Stimulated activated effector memory CD8-positive, alpha-beta T cell treated with anti-CD3 and anti-CD28 coated beads, Interleukin-12 subunit alpha, Interleukin-12 subunit beta, amount 100 ng/mL, for 72 hours (primary cell): Measurements from ENCODE around the gene HOXB8.

ENCODE experiments used
- ATAC-seq: fragments of 150-1000 bp; cut with Tn5 transposase; 2 replicates; pipeline ENCODE4 v1.10.0; 2021
- DNase-seq, 2 donors: peaks; one replicate each; pipeline ENCODE4 v3.0.0; 2021 to 2022; ENCODE audit warnings: low spot score in 2 of 2
- H3K27ac Mint-ChIP-seq: one replicate; pipeline ENCODE4 v1.8.0; 2022; ENCODE audit warnings: mild to moderate bottlenecking, mixed read lengths
- H3K36me3 Mint-ChIP-seq: one replicate; pipeline ENCODE4 v1.8.0; 2022; ENCODE audit warnings: mild to moderate bottlenecking, mixed read lengths
- H3K4me1 Mint-ChIP-seq: one replicate; pipeline ENCODE4 v1.8.0; 2022; ENCODE audit warnings: mixed read lengths
- H3K4me3 Mint-ChIP-seq: one replicate; pipeline ENCODE4 v1.8.0; 2022; ENCODE audit warnings: mild to moderate bottlenecking, mixed read lengths
- H3K9me3 Mint-ChIP-seq: one replicate; pipeline ENCODE4 v1.8.0; 2022; ENCODE audit warnings: mixed read lengths

The HOXB8 gene

DNA sequence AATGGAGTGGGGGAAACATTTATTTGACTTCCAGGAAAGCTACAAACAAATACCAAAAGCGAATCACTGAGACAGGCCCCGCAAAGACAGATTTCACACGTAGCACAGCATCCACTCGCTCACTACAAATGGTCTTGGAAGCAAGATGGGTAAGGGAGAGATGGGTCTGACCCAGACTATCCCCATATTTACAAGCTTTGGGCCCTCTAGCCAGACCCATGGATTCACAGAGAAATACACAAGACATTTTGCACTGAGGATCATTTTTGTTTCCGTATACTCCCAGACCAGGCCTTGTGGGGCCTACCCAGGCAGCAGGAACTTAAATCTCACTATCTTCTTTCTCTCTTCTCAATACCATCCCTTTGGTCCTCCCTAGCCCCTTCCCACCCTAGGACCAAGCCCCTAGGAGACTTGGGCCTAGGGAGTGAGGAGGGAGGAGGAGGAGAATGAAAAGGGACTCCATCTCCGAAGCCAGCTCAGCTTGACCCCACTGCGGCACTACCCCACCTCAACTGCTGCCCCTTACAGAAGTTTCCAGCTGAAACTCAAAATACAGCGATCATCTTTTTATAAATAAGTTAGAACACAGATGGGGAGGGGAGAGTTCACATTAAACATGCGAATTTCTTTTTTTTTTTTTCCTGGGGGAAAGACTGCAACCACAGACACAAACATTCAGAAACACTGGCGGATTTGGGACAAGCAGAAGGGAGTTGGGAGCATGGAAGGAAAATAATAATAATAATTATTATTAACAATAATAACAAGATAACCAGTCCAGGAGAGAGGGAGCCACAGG is 23.6 kb downstream of the HOXB8 start:
- DNase-seq (no peak), ATAC-seq (no peak)
- Mint-ChIP-seq H3K36me3 (no peaks in the 10 kb centered on the region), H3K9me3 (no peaks in the 10 kb centered on the region), H3K27ac (peak overlapping the region; percentile 27), H3K4me1 (peaks cover 45% of the 10 kb centered on the region), H3K4me3 (no peak overlapping the region)

DNA sequence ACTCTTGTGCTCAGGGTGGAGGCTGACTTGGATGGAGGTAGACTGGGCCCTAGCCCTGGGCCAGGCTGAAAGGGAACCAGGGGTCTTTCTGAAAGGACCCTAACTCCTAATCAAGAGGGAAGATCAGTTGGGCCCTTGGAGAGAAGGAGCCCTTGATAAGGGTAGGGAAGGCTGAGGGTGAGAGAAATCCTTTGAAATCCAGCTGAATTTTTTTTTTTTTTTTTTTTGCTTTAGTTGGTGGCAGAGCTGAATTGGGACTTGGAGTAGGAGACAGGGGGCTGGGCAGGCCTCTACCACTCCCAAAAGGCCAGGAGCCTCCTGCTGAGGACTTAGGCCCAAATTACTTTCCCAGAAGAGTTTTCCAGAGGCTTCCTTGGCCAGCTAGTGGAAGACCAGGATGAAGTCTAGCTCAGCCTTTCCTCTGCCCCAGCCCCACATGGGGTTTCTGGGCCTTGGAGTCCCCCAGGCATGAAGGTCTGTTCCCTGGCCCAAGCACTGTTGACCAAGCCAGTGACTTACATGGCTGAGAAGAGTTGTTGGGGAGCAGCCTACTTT is 24.4 kb downstream of the HOXB8 start:
- peak overlapping the region; percentile 27 for H3K27ac Mint-ChIP-seq
- H3K9me3 Mint-ChIP-seq = no peaks in the 10 kb centered on the region
- ATAC-seq = no peak
- no peak for DNase-seq
- no peak overlapping the region for H3K4me3 Mint-ChIP-seq
- peaks cover 48% of the 10 kb centered on the region for H3K4me1 Mint-ChIP-seq
- H3K36me3 Mint-ChIP-seq = no peaks in the 10 kb centered on the region

DNA sequence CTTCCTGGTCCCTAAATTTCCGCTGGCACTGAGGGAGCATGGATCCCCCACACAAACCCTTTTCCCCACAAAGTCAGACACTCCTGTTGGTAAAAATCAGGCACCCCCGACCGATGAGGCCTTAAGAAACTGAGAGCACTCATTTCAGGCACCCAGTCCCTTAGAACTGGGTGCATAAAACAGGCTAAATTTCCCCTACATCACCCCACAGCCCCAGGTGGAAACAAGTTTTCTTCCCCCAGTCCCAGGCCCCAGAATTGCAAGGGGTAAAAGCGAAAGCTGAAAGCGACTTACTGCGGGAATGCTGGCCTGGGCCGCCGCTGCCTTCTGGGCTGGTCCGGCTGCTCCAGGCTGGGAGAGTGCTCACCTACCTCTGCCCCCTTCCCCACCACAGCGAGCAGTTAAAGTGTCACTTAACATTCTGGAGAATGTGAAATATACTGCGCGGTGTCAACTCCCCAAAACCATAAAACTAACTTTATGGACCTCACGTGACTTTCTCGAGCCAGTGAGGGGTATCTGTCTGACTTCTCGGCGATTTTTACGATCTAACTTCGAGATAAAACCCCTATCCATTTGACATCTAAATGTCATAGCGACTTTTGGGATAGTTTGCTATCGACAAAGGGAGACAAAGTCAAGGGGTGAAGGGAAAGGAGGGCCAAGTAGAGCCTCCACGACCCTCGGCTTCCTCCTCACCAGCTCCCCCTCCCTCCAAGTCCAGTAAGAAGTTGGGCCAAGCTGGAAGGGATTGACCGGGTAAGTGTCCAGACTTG is 25.1 kb downstream of the HOXB8 start, which contains the start of gene HOXB3:
Gene HOXB3, minus strand, starts transcription at position 411 of the 776 bp plus-strand sequence. CDS start 37,767 bp downstream, outside the sequence.
- Mint-ChIP-seq H3K9me3 (no peaks in the 10 kb centered on the region), H3K4me3 (no peak within 1 kb of the TSS), H3K27ac (peak within 1 kb of the TSS; percentile 27), H3K36me3 (no peaks in the 10 kb centered on the region), H3K4me1 (peaks cover 50% of the 10 kb centered on the region)
- DNase-seq (no peak), ATAC-seq (no peak)

DNA sequence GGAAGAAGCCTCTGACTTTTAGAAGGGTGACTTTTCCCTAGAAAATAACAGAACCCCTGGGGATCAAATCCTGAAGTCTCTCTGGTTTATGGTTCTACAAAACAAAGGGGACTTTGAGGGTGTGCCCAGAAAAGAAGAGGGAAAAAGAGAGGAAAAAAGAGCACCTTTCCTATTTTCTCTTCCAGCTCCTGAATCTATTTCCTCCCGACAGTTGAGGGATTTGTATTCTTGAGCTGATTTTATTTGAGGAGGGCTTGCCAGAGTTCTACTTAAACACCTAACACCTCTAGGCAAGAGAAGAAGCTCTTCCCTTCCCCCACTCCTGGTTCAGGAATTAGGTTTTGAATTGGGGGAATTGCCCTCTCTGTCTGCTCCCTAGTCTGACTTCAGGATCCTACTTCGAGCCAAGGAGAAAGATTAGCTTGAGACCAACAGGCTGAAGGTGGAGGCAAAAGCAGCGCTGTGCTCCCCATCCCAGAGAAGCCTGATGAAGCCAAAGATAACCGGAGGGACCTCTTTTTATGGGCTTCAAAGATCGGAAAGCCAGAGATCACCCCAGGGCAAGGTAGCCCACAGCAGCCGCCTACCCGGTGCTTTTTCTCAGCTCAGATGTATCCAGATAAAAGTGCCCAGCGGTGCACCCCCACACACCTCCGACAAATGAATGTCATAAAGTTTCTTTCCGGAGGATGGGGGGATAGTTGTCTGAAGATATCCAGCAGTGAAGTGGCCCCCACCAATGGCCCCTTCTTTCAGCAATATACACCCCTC is 25.8 kb downstream of the HOXB8 start:
- DNase-seq (no peak), ATAC-seq (no peak)
- H3K4me1 Mint-ChIP-seq = peaks cover 56% of the 10 kb centered on the region
- no peaks in the 10 kb centered on the region for H3K9me3 Mint-ChIP-seq
- no peak overlapping the region for H3K4me3 Mint-ChIP-seq
- H3K36me3 Mint-ChIP-seq = no peaks in the 10 kb centered on the region
- no peak overlapping the region for H3K27ac Mint-ChIP-seq

DNA sequence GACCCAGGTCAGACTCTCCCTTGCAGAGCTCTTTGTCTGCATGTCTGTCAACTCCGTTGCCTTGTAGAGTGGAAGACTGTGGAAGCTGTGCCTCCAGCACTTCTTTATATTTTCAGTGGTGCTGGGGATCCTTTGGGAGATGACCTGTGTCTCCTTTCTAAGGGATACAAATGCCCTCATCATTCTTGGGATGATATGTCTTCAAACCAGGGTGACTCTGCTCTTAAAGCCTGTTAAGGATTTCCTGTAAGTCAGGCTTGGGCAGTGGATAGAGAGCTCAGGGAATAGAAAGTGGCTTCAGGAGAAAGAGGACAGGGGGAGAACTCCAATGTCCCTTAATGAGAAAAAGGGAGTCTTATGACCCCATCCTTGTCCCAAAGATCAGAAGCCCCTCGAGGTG is 26.6 kb downstream of the HOXB8 start:
- ATAC-seq = no peak
- Mint-ChIP-seq H3K36me3 (no peaks in the 10 kb centered on the region), H3K4me1 (peaks cover 50% of the 10 kb centered on the region), H3K27ac (no peak overlapping the region), H3K4me3 (no peak overlapping the region), H3K9me3 (no peaks in the 10 kb centered on the region)
- DNase-seq = no peak

DNA sequence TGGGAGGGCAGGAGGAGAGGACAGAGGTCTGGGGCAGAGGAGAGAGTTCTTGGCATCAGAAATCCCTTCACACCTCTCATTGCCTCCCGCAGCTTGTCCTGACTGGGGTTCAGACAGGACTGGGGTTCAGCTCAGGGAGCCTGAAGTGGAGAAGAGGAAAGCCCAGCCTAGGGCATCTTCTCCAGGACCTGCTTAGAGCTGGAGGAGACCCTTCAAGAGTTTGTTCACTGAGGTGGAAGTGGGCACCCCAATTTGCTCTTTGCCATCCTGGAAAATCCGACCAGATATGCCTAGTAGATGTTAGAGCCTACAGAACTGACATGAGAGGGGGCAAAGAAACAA is 27.0 kb downstream of the HOXB8 start:
- Mint-ChIP-seq H3K4me3 (no peak overlapping the region), H3K36me3 (no peaks in the 10 kb centered on the region), H3K9me3 (no peaks in the 10 kb centered on the region), H3K27ac (no peak overlapping the region), H3K4me1 (peaks cover 46% of the 10 kb centered on the region)
- DNase-seq = no peak
- ATAC-seq = no peak

DNA sequence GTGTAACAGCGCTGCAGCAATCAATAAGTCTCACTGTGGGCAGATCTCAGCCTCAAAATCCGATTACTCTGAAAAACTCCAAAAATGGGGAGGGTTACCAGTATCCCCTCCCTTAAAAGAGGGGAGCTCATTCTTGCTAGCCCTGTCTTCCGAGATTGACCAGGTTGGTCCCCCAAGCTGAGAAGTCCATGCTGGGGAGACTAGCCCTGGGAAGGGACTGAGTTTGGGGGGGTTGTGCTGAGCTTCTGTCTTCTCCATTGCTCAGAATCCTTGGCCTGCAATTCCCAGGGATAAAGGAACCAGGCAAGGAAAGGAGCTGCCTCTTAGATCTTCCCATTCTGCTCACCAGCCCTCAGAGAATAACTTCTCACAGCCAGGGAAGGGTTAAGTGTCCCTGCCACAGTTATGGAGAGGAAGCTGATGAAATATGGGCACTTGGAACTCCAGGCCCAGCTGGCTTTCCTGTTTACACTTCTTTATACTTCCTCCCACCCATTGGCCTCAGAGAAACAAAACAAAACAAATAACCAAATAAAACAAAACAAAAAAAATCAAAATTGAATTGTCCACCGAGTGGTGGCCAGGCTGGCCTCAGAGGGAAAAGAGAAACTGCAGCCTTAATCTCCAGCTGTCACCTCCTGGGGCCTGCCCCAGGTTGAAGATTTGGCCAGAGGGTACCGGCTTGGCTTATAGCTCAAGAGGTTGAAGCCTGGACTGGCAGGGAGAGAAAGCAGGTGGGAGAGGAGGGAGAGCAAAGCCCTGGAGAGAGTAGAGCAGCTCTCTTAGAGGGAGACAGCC is 27.6 kb downstream of the HOXB8 start:
- H3K27ac Mint-ChIP-seq = no peak overlapping the region
- H3K4me1 Mint-ChIP-seq = peaks cover 40% of the 10 kb centered on the region
- no peak for DNase-seq
- no peaks in the 10 kb centered on the region for H3K9me3 Mint-ChIP-seq
- no peaks in the 10 kb centered on the region for H3K36me3 Mint-ChIP-seq
- H3K4me3 Mint-ChIP-seq = peak overlapping the region; percentile 91
- no peak for ATAC-seq

DNA sequence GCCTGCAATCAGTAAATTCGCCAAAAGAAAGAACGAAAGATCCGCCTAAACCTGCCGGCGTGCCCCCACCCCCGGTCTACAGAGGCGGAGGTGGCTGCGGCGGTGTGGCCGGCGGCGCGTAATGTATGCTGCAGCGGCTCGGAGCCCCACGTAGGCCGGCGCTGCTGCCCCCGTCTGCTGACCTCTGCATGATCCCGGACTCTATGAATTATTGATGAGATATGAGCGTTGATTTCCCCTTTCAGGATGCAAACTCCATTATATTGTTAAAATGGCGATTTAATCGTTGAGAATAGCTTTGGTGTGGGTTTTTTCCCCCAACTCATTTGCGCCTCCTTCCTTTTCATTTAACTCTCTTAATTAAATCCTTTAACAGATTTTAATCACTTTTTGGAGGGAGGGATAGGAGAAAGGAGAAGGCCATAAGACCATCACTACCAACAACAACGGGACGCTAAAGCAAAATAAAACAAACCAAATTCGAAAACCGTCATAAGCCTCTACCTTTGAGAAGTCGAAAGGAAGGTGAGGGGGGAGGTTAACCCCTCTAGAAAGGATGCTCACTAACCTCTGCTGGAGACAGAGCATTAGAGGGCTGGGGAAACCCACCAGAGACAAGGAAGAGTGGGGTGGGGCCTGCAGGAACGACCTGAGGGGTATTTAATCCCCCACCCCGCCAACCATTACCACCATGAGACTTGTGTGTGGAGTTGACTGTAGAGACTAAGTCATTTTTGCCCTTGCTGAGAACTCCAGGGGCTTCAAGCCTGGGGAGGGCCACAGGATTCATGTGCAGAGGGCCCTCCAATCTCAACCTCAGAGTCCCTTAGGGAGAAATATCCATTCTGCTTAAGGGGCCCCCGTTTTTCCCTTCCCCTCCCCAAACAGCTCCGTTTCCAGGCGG is 28.5 kb downstream of the HOXB8 start:
- Mint-ChIP-seq H3K4me1 (peaks cover 37% of the 10 kb centered on the region), H3K36me3 (no peaks in the 10 kb centered on the region), H3K9me3 (no peaks in the 10 kb centered on the region), H3K4me3 (peak overlapping the region; percentile 91), H3K27ac (peak overlapping the region; percentile 77)
- peak; percentile 51 for ATAC-seq
- DNase-seq = no peak

DNA sequence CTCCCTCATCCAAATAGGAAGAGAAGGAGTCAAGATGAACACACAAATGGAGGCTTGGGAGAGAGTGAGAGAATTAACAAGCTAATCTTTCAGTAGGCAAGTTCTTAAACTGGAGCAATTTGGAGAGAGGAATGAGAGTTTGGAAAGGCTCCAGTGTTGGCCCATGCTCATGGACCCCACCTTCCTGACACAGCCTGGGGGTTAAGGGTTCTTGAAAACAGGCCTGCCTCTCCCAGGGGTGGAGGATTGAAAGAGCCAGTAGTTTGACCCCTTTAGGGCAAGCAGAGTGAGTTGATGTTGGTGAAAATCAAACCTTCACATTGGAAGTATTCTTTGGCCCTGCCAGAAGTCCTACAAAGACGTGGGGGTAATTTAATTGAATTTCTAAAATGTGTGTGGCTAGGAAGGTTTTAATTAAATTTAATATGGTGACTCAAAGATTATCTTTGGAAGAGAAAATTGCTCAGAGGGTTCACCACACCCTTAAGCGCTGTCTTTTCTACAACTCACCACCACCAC is 30.8 kb downstream of the HOXB8 start:
- DNase-seq (no peak), ATAC-seq (no peak)
- Mint-ChIP-seq H3K36me3 (no peaks in the 10 kb centered on the region), H3K9me3 (no peaks in the 10 kb centered on the region), H3K27ac (no peak overlapping the region), H3K4me1 (peaks cover 37% of the 10 kb centered on the region), H3K4me3 (peak overlapping the region; percentile 91)

DNA sequence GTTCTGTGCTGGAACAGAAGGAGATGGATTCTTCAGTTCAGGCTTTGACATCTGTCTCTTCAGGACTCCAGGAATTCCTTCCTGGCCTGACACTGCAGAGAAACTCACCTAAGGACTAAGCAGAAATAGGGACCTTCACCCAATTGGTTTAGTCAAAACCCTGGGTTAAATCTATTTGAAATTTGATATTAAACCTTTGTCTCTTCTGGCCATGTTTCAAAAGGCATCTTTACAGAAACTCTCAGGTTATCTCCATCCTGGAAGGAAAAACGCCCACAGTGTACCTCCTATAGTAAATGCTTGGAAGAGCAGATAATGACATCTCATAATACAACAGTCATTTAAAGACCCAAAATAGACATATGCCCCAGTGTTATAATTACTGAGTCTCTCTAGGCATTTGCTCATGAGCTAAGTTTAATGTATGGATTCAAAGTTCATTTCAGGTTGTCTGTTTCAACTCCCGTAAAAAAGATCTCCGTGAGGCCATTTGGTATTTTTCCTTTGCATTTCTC is 31.3 kb downstream of the HOXB8 start:
- H3K36me3 Mint-ChIP-seq = no peaks in the 10 kb centered on the region
- no peaks in the 10 kb centered on the region for H3K9me3 Mint-ChIP-seq
- DNase-seq (no peak), ATAC-seq (no peak)
- no peak overlapping the region for H3K27ac Mint-ChIP-seq
- H3K4me1 Mint-ChIP-seq = peaks cover 42% of the 10 kb centered on the region
- peak overlapping the region; percentile 91 for H3K4me3 Mint-ChIP-seq

DNA sequence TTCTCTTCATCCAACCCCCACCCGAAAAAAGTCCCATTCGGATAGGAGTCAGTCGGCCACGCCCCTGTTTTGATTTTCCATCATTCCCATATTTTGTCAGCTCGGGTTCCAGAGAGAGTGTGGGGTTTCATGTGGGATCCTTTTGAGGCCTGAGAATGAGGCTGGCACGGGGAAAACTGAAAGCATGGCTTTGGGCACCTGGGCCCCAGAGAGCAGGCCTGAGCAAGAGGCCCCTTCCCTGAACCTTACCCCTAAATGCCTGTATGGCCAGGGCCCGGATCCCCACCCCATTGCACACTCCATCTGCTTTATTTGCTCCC is 32.4 kb downstream of the HOXB8 start:
- peak overlapping the region; percentile 54 for H3K4me3 Mint-ChIP-seq
- H3K36me3 Mint-ChIP-seq = no peaks in the 10 kb centered on the region
- peaks cover 43% of the 10 kb centered on the region for H3K4me1 Mint-ChIP-seq
- ATAC-seq (no peak), DNase-seq (no peak)
- H3K9me3 Mint-ChIP-seq = no peaks in the 10 kb centered on the region
- H3K27ac Mint-ChIP-seq = no peak overlapping the region

DNA sequence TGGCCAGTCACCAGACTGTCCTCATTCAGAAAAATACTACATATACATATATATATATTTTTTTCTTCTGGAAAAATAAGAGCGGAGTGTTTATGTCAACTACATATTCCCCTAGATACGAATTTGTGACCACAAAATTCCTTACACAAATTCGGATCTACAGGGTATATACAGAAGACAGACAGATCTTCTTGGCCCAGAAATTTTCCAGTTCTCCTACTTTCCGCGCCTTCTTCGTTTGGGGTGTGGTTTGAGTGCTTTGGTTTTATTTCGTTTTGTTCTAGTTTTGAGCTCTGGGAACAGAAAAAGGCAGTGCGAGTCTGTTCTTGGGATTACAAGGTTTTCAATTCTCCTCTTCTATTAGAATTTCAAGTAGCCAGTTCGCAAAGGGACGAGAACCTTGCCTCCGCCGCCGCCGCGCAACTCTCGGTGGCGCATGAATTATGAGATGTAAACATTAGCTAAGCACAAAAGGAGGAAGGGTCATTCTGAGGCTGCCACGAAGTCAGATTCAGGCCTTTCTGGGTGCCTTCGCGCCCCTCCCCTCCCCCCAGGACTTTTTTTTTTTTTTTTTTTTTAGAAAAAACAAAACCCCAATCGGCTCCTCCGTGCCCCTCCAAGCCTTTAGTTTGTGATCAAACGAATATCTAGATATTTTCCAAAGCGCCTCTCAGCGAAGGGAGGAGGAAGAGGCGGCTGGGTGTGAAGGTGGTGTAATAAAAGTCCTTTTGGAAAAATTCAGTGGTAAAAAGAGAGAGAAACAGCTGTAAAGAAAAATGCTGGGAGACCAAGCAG is 35.1 kb downstream of the HOXB8 start:
- ATAC-seq (no peak), DNase-seq (no peak)
- Mint-ChIP-seq H3K27ac (no peak overlapping the region), H3K9me3 (no peaks in the 10 kb centered on the region), H3K4me3 (peak overlapping the region; percentile 86), H3K36me3 (no peaks in the 10 kb centered on the region), H3K4me1 (peaks cover 16% of the 10 kb centered on the region)

DNA sequence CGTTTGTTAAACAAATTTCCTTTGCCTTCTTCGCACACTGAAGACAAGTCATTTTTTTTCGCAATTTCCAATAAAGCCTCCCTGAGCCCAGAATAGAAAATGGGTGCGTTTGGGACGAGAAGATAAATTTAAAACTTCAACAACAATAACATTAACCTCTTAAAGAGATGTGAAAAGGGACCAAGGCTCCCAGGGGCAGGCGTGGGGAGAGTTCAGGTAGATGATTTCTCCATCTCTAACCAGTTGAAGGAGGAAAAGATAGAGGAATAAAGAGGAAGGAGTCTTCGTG is 35.7 kb downstream of the HOXB8 start:
- DNase-seq = no peak
- H3K4me3 Mint-ChIP-seq = peak overlapping the region; percentile 86
- no peaks in the 10 kb centered on the region for H3K9me3 Mint-ChIP-seq
- H3K27ac Mint-ChIP-seq = peak overlapping the region; percentile 92
- no peak for ATAC-seq
- H3K4me1 Mint-ChIP-seq = peaks cover 10% of the 10 kb centered on the region
- H3K36me3 Mint-ChIP-seq = no peaks in the 10 kb centered on the region
